SK-N-SH (cell line): Measurements from ENCODE around the gene PITPNM1. TPM values are rescaled to one million over a fixed set of nuclear protein-coding genes. Genes with fewer than 3 reads are reported as not detected.

Source experiments
- CTCF ChIA-PET: fragments of 300-600, 350-600 bp; formaldehyde crosslinking; extraction: SDS; loops from one replicate; lab custom pipeline; 2021; lab: Yijun Ruan, JAX
- POLR2A ChIA-PET: fragments of 350-600 bp; sonication (Branson Sonifier 250); formaldehyde crosslinking; extraction: SDS; loops from one replicate; lab custom pipeline; 2020; ENCODE audit warnings: antibody characterized with exemption, inconsistent platforms; lab: Yijun Ruan, JAX
- DNase-seq: peaks from one replicate; pipeline ENCODE4 v3.0.0; 2012
- H2AFZ ChIP-seq: fragments of 200-600 bp; sonication (generic); 2 replicates; pipeline ENCODE4 v1.8.1; 2016; ENCODE audit warnings: antibody characterized with exemption, mild to moderate bottlenecking, low read depth
- H3F3A ChIP-seq: fragments of 200-600 bp; sonication (generic); replicated peaks from 2 replicates; pipeline ENCODE3; 2016; ENCODE audit warnings: antibody characterized with exemption, mild to moderate bottlenecking; ENCODE audit not compliant: insufficient read depth
- H3K27ac ChIP-seq, 2 experiments: fragments of 200-500 bp in 1 of 2; fragments of 200-600 bp in 1 of 2; sonication (Bioruptor generic) in 1 of 2; sonication (generic), shearing (Covaris generic) in 1 of 2; 2 replicates each; pipeline versions ENCODE4 v1.5.1 to v1.6.1; 2014 to 2016; ENCODE audit warnings: low read depth in 2 of 2, inconsistent platforms in 1 of 2, low read length in 1 of 2, mild to moderate bottlenecking in 1 of 2, mixed read lengths in 1 of 2
- H3K27me3 ChIP-seq: fragments of 200-600 bp; sonication (generic), shearing (Covaris generic); 2 replicates; pipeline ENCODE4 v1.6.1; 2016; ENCODE audit warnings: mixed run types; ENCODE audit not compliant: insufficient read depth
- H3K36me3 ChIP-seq, 2 experiments: fragments of 200-500 bp in 1 of 2; fragments of 200-600 bp in 1 of 2; sonication (Bioruptor generic) in 1 of 2; sonication (generic) in 1 of 2; replicated peaks in 1 of 2; 2 replicates each; pipeline versions ENCODE3 to v1.5.1; 2014 to 2016; ENCODE audit warnings: low read length in 1 of 2, mild to moderate bottlenecking in 1 of 2; ENCODE audit not compliant: insufficient read depth in 2 of 2, control insufficient read depth in 1 of 2
- H3K4me1 ChIP-seq, 2 experiments: fragments of 200-500 bp in 1 of 2; fragments of 200-600 bp in 1 of 2; sonication (Bioruptor generic) in 1 of 2; sonication (generic), shearing (Covaris generic) in 1 of 2; 2 replicates each; pipeline versions ENCODE4 v1.5.1 to v1.6.1; 2014 to 2016; ENCODE audit warnings: low read depth in 1 of 2, low read length in 1 of 2, mixed run types in 1 of 2; ENCODE audit not compliant: insufficient read depth in 2 of 2, control insufficient read depth in 1 of 2
- H3K4me2 ChIP-seq: fragments of 200-600 bp; sonication (generic), shearing (Covaris generic); 2 replicates; pipeline ENCODE4 v1.6.1; 2017; ENCODE audit warnings: mixed run types
- H3K4me3 ChIP-seq, 2 experiments: fragments of 200-500 bp in 1 of 2; fragments of 200-600 bp in 1 of 2; sonication (Bioruptor generic) in 1 of 2; sonication (generic), shearing (Covaris generic) in 1 of 2; 2 replicates each; pipeline versions ENCODE4 v1.5.1 to v1.8.1; 2014 to 2016; ENCODE audit warnings: low read depth in 2 of 2, inconsistent platforms in 1 of 2, low read length in 1 of 2, mild to moderate bottlenecking in 1 of 2, mixed read lengths in 1 of 2, moderate library complexity in 1 of 2
- H3K79me2 ChIP-seq: fragments of 200-600 bp; sonication (generic); 2 replicates; pipeline ENCODE4 v1.8.1; 2017; ENCODE audit warnings: mild to moderate bottlenecking; ENCODE audit not compliant: insufficient read depth
- H3K9ac ChIP-seq: fragments of 200-600 bp; sonication (generic); 2 replicates; pipeline ENCODE4 v1.6.1; 2017; ENCODE audit warnings: mixed run types
- H3K9me2 ChIP-seq: fragments of 200-600 bp; sonication (generic); 2 replicates; pipeline ENCODE4 v1.6.1; 2017; ENCODE audit warnings: mixed run types
- H3K9me3 ChIP-seq: fragments of 200-600 bp; sonication (generic); 2 replicates; pipeline ENCODE4 v1.6.1; 2017; ENCODE audit warnings: mixed run types, mild to moderate bottlenecking, moderate library complexity
- H4K20me1 ChIP-seq: fragments of 200-600 bp; sonication (generic); 2 replicates; pipeline ENCODE4 v1.6.1; 2017; ENCODE audit warnings: mild to moderate bottlenecking, mixed run types; ENCODE audit not compliant: insufficient read depth
- CTCF ChIP-seq: fragments of 200-600 bp; sonication (generic); IDR thresholded peaks from 2 replicates; pipeline ENCODE4 v1.6.1; 2017; ENCODE audit warnings: antibody characterized with exemption, mild to moderate bottlenecking, moderate library complexity
- EZH2phosphoT487 ChIP-seq: fragments of 200-600 bp; sonication (generic); IDR thresholded peaks from 2 replicates; pipeline ENCODE4 v1.6.1; 2017; ENCODE audit warnings: low read depth, mixed run types, mild to moderate bottlenecking, antibody characterized with exemption, moderate library complexity, borderline replicate concordance
- IRF3 ChIP-seq: fragments of 150-350 bp; IDR thresholded peaks from 2 replicates; pipeline ENCODE4 v1.6.1; 2016; ENCODE audit warnings: mild to moderate bottlenecking, low read depth, low read length
- MXI1 ChIP-seq: IDR thresholded peaks from 2 replicates; pipeline ENCODE4 v1.6.1; 2012; ENCODE audit warnings: mild to moderate bottlenecking, low read depth, low read length, improper control_type of control experiment
- NFIC ChIP-seq: IDR thresholded peaks from 2 replicates; pipeline ENCODE4 v1.4.0; 2012; ENCODE audit warnings: borderline replicate concordance
- PBX3 ChIP-seq: IDR thresholded peaks from 2 replicates; pipeline ENCODE4; 2012
- SMC3 ChIP-seq: IDR thresholded peaks from 2 replicates; pipeline ENCODE4 v1.6.1; 2012; ENCODE audit warnings: low read depth, low read length, improper control_type of control experiment
- TAF1 ChIP-seq: IDR thresholded peaks from 2 replicates; pipeline ENCODE4 v1.6.1; 2012; ENCODE audit warnings: low read depth, mild to moderate bottlenecking, low read length, moderate library complexity, borderline replicate concordance
- TEAD4 ChIP-seq: IDR thresholded peaks from 2 replicates; pipeline ENCODE4 v1.4.0; 2012; ENCODE audit warnings: mild to moderate bottlenecking, borderline replicate concordance; ENCODE audit not compliant: insufficient read depth
- USF2 ChIP-seq: fragments of 150-350 bp; IDR thresholded peaks from 2 replicates; pipeline ENCODE4 v1.6.1; 2017; ENCODE audit warnings: antibody characterized with exemption, low read length, low read depth, borderline replicate concordance
- YY1 ChIP-seq: IDR thresholded peaks from 2 replicates; pipeline ENCODE4 v1.4.0; 2012; ENCODE audit warnings: low read depth, mild to moderate bottlenecking
- WGBS: methylation state at CpG from one replicate; pipeline ENCODE4 v1.1.6; 2017; ENCODE audit warnings: low lambda C conversion rate; 5-methylcytosine and 5-hydroxymethylcytosine counted together
- polyA plus RNA-seq, 3 experiments: library from polyadenylated mRNA; depleted of rRNA; stranded (reverse); fragments of >200 nt; gene quantifications; 2 replicates each; pipeline ENCODE4 v1.2.3, GENCODE V29; 2012

Gene PITPNM1
- polyA plus RNA-seq, 1 of the 3 experiments (the other 2 are of a cell fraction): 24.2 TPM

GRCh38 chr11:67520856-67521824 is 16.0 kb upstream of the PITPNM1 start:
- no peaks in the 10 kb centered on the region for H3K79me2 ChIP-seq
- no peaks in the 10 kb centered on the region for H3K36me3 ChIP-seq
- ChIA-PET CTCF (no interaction called here), POLR2A (no interaction called here)
- TF ChIP-seq PBX3: no peak
- no peak for TF ChIP-seq YY1
- no peak for TF ChIP-seq TEAD4
- no peak for TF ChIP-seq USF2
- TF ChIP-seq SMC3: no peak
- TF ChIP-seq TAF1: no peak
- no peak for TF ChIP-seq MXI1
- no peak for TF ChIP-seq CTCF
- TF ChIP-seq NFIC: no peak
- TF ChIP-seq EZH2phosphoT487: no peak
- TF ChIP-seq IRF3: no peak
- WGBS: 55% methylated on average over 8 of the region's 16 CpGs
- H3K9ac ChIP-seq: no peak overlapping the region
- H3K4me1 ChIP-seq: no peaks in the 10 kb centered on the region; a peak in 1 of 4 replicates
- no peak overlapping the region for H3K27ac ChIP-seq
- H3K9me3 ChIP-seq: no peaks in the 10 kb centered on the region
- no peaks in the 10 kb centered on the region for H4K20me1 ChIP-seq
- H3K9me2 ChIP-seq: no peaks in the 10 kb centered on the region
- H3K27me3 ChIP-seq: no peaks in the 10 kb centered on the region
- H3K4me3 ChIP-seq: no peak overlapping the region
- no peak overlapping the region for H2AFZ ChIP-seq
- no peak for DNase-seq
- no peak overlapping the region for H3K4me2 ChIP-seq
- H3F3A ChIP-seq: no peaks in the 10 kb centered on the region
